H1 (cell line): Measurements from ENCODE around the gene TRIM58. TPM values are rescaled to one million over a fixed set of nuclear protein-coding genes. Genes with fewer than 3 reads are reported as not detected.

Experiments used
- CTCF ChIA-PET: fragments of 300-600 bp; sonication (Branson Sonifier 250); formaldehyde crosslinking; loops from one replicate; lab custom pipeline; 2021; ENCODE audit not compliant: partially characterized antibody; lab: Charles Lee
- POLR2A ChIA-PET: fragments of 300-600 bp; sonication (Branson Sonifier 250); formaldehyde crosslinking; loops from one replicate; lab custom pipeline; 2021; ENCODE audit warnings: inconsistent platforms; ENCODE audit not compliant: partially characterized antibody; lab: Charles Lee
- DNase-seq, 2 experiments: peaks; one replicate each; pipeline versions ENCODE4 v3.0.0 to v3.0.0-alpha.2; 2010 to 2022; ENCODE audit warnings: low spot score in 2 of 2, low read depth in 1 of 2, mixed read lengths in 1 of 2
- FAIRE-seq: peaks from 2 replicates; lab custom pipeline; 2011; peaks lifted over from hg19 to GRCh38; lab: Jason Lieb, UNC
- H2AFZ ChIP-seq: 2 replicates; pipeline ENCODE4 v1.8.1; 2012; ENCODE audit warnings: low read length, inconsistent platforms
- H2AK5ac ChIP-seq: 2 replicates; pipeline ENCODE4 v1.6.1; 2013; ENCODE audit warnings: low read depth, low read length
- H2BK120ac ChIP-seq: replicated peaks from 2 replicates; pipeline ENCODE3; 2013; ENCODE audit warnings: low read depth, low read length, inconsistent platforms
- H2BK12ac ChIP-seq: 2 replicates; pipeline ENCODE4 v1.6.1; 2013; ENCODE audit warnings: low read depth, low read length
- H2BK15ac ChIP-seq: 2 replicates; pipeline ENCODE4 v1.6.1; 2013; ENCODE audit warnings: low read length
- H2BK20ac ChIP-seq: 2 replicates; pipeline ENCODE4 v1.6.1; 2013; ENCODE audit warnings: low read length
- H2BK5ac ChIP-seq: 2 replicates; pipeline ENCODE4 v1.6.1; 2013; ENCODE audit warnings: low read depth, low read length
- H3K14ac ChIP-seq: 2 replicates; pipeline ENCODE4 v1.6.1; 2013; ENCODE audit warnings: inconsistent platforms; ENCODE audit not compliant: insufficient read length
- H3K18ac ChIP-seq: 2 replicates; pipeline ENCODE4 v1.6.1; 2013; ENCODE audit warnings: low read length; ENCODE audit errors: extremely low read depth
- H3K23ac ChIP-seq: 2 replicates; pipeline ENCODE4 v1.6.1; 2013; ENCODE audit warnings: inconsistent platforms; ENCODE audit not compliant: insufficient read length
- H3K23me2 ChIP-seq: 2 replicates; pipeline ENCODE4 v1.6.1; 2013; ENCODE audit warnings: low read depth, low read length
- H3K27ac ChIP-seq: 2 replicates; pipeline ENCODE4 v1.6.1; 2011; ENCODE audit warnings: low read depth, low read length, inconsistent platforms
- H3K27me3 ChIP-seq, 4 experiments: replicated peaks in 1 of 4; 1 replicate in 1 of 4; 2 replicates in 3 of 4; pipeline versions ENCODE4 v1.6.1 to v1.8.1; 2011 to 2013; ENCODE audit warnings: low read length in 3 of 4, mild to moderate bottlenecking in 3 of 4, inconsistent platforms in 2 of 4, mixed read lengths in 2 of 4, moderate library complexity in 1 of 4; ENCODE audit not compliant: control insufficient read depth in 3 of 4, insufficient read depth in 3 of 4; ENCODE audit errors: extremely low read depth in 1 of 4
- H3K36me3 ChIP-seq, 4 experiments: 2 replicates each; pipeline versions ENCODE4 v1.6.1 to v1.8.1; 2011 to 2013; ENCODE audit warnings: mild to moderate bottlenecking in 4 of 4, low read length in 3 of 4, moderate library complexity in 2 of 4, control low read depth in 1 of 4, inconsistent platforms in 1 of 4; ENCODE audit not compliant: insufficient read depth in 4 of 4, control insufficient read depth in 2 of 4
- H3K4ac ChIP-seq: replicated peaks from 2 replicates; pipeline ENCODE3; 2013; ENCODE audit warnings: low read length, low read depth, mixed read lengths, inconsistent platforms; ENCODE audit not compliant: insufficient read length
- H3K4me1 ChIP-seq, 4 experiments: replicated peaks in 1 of 4; 1 replicate in 1 of 4; 2 replicates in 3 of 4; pipeline versions ENCODE4 v1.6.1 to v1.8.1; 2011 to 2013; ENCODE audit warnings: low read length in 3 of 4, inconsistent platforms in 2 of 4, mixed read lengths in 1 of 4; ENCODE audit not compliant: insufficient read depth in 4 of 4, control insufficient read depth in 3 of 4
- H3K4me2 ChIP-seq, 2 experiments: 2 replicates each; pipeline versions ENCODE4 v1.6.1 to v1.8.1; 2011 to 2013; ENCODE audit warnings: low read depth in 2 of 2, low read length in 2 of 2, control low read depth in 1 of 2, inconsistent platforms in 1 of 2, mild to moderate bottlenecking in 1 of 2; ENCODE audit not compliant: insufficient read depth in 1 of 2
- H3K4me3 ChIP-seq, 4 experiments: fragments of 200-600, 300-600 bp in 1 of 4; sonication (generic), shearing (Covaris generic), sonication (Bioruptor Twin) in 1 of 4; 2 replicates each; pipeline versions ENCODE4 v1.5.1 to v1.8.1; 2011 to 2016; ENCODE audit warnings: low read length in 4 of 4, low read depth in 3 of 4, control low read depth in 2 of 4, inconsistent platforms in 2 of 4, mild to moderate bottlenecking in 2 of 4, mixed read lengths in 1 of 4, moderate library complexity in 1 of 4; ENCODE audit not compliant: insufficient read depth in 2 of 4; ENCODE audit errors: extremely low read depth in 1 of 4
- H3K56ac ChIP-seq: replicated peaks from 2 replicates; pipeline ENCODE3; 2013; ENCODE audit warnings: low read depth, mild to moderate bottlenecking, mixed read lengths, low read length, inconsistent platforms; ENCODE audit not compliant: insufficient read length
- H3K79me1 ChIP-seq: 2 replicates; pipeline ENCODE4 v1.6.1; 2013; ENCODE audit warnings: low read depth, low read length, control low read depth
- H3K79me2 ChIP-seq, 2 experiments: 2 replicates each; pipeline versions ENCODE4 v1.6.1 to v1.8.1; 2012 to 2013; ENCODE audit warnings: low read length in 2 of 2, mild to moderate bottlenecking in 2 of 2, inconsistent platforms in 1 of 2; ENCODE audit not compliant: insufficient read depth in 2 of 2, control insufficient read depth in 1 of 2
- H3K9ac ChIP-seq, 4 experiments: replicated peaks in 1 of 4; 1 replicate in 1 of 4; 2 replicates in 3 of 4; pipeline versions ENCODE4 v1.6.1 to v1.8.1; 2011 to 2013; ENCODE audit warnings: low read depth in 3 of 4, low read length in 3 of 4, control low read depth in 2 of 4, mild to moderate bottlenecking in 2 of 4, moderate library complexity in 2 of 4, inconsistent platforms in 1 of 4; ENCODE audit errors: extremely low read depth in 1 of 4
- H3K9me3 ChIP-seq, 2 experiments: 2 replicates each; pipeline versions ENCODE4 v1.6.1 to v1.8.1; 2012 to 2013; ENCODE audit warnings: mild to moderate bottlenecking in 2 of 2, moderate library complexity in 2 of 2, control low read depth in 1 of 2, inconsistent platforms in 1 of 2, low read depth in 1 of 2, low read length in 1 of 2, mixed read lengths in 1 of 2; ENCODE audit not compliant: insufficient read depth in 2 of 2
- H4K20me1 ChIP-seq, 2 experiments: replicated peaks in 1 of 2; 2 replicates each; pipeline versions ENCODE3 to v1.8.1; 2011 to 2013; ENCODE audit warnings: inconsistent platforms in 2 of 2, low read length in 2 of 2, mild to moderate bottlenecking in 1 of 2; ENCODE audit not compliant: insufficient read depth in 2 of 2, control insufficient read depth in 1 of 2
- H4K5ac ChIP-seq: 2 replicates; pipeline ENCODE4 v1.6.1; 2013; ENCODE audit warnings: low read length, low read depth, mixed read lengths, inconsistent platforms; ENCODE audit not compliant: insufficient read length
- H4K8ac ChIP-seq: 2 replicates; pipeline ENCODE4 v1.8.0; 2013; ENCODE audit warnings: mild to moderate bottlenecking, moderate library complexity, low read length, inconsistent platforms; ENCODE audit not compliant: insufficient read depth; ENCODE audit errors: extremely low read depth
- H4K91ac ChIP-seq: replicated peaks from 2 replicates; pipeline ENCODE3; 2013; ENCODE audit warnings: low read length, mixed read lengths, inconsistent platforms; ENCODE audit not compliant: insufficient read length
- CBX8 ChIP-seq: fragments of 300-800, 300-1000 bp; sonication (generic); IDR thresholded peaks from 2 replicates; pipeline ENCODE4 v1.7.1; 2016; ENCODE audit warnings: low read depth, low read length, borderline replicate concordance
- CEBPB ChIP-seq: IDR thresholded peaks from 2 replicates; pipeline ENCODE4 v1.6.1; 2012; ENCODE audit warnings: low read depth, low read length
- FOSL1 ChIP-seq: IDR thresholded peaks from 2 replicates; pipeline ENCODE4 v1.6.1; 2011; ENCODE audit warnings: mild to moderate bottlenecking, low read depth, low read length, moderate library complexity; ENCODE audit not compliant: insufficient read depth
- HDAC2 ChIP-seq, 2 experiments: fragments of 300-600 bp in 1 of 2; sonication (generic) in 1 of 2; IDR thresholded peaks; 2 replicates each; pipeline ENCODE4 v1.6.1; 2011 to 2012; ENCODE audit warnings: low read depth in 2 of 2, low read length in 2 of 2, mild to moderate bottlenecking in 2 of 2, moderate library complexity in 2 of 2, borderline replicate concordance in 1 of 2, inconsistent platforms in 1 of 2
- MAFK ChIP-seq: IDR thresholded peaks from 2 replicates; pipeline ENCODE4 v1.6.1; 2012; ENCODE audit warnings: low read depth, mild to moderate bottlenecking, improper control_type of control experiment, low read length
- POLR2A ChIP-seq, 2 experiments: IDR thresholded peaks; 1 replicate in 1 of 2; 2 replicates in 1 of 2; pipeline ENCODE4 v1.6.1; 2011; ENCODE audit warnings: low read depth in 2 of 2, low read length in 2 of 2, mild to moderate bottlenecking in 2 of 2; ENCODE audit errors: control extremely low read depth in 1 of 2
- POU5F1 ChIP-seq: IDR thresholded peaks from 2 replicates; pipeline ENCODE4 v1.6.1; 2011; ENCODE audit warnings: low read depth, mild to moderate bottlenecking, low read length, moderate library complexity
- RBBP5 ChIP-seq: IDR thresholded peaks from 2 replicates; pipeline ENCODE4 v1.7.1; 2012; ENCODE audit warnings: low read depth, mild to moderate bottlenecking, inconsistent platforms, low read length, moderate library complexity, borderline replicate concordance
- RNF2 ChIP-seq: fragments of 200-900, 300-1000 bp; sonication (generic); IDR thresholded peaks from 2 replicates; pipeline ENCODE4 v1.7.1; 2016; ENCODE audit warnings: borderline replicate concordance, low read depth, mild to moderate bottlenecking, antibody characterized with exemption, low read length; ENCODE audit not compliant: poor library complexity, severe bottlenecking; ENCODE audit errors: missing control alignments
- SP2 ChIP-seq: IDR thresholded peaks from 2 replicates; pipeline ENCODE4 v1.6.1; 2012; ENCODE audit warnings: mild to moderate bottlenecking, low read length, inconsistent platforms
- SP4 ChIP-seq: IDR thresholded peaks from 2 replicates; pipeline ENCODE4 v1.6.1; 2012; ENCODE audit warnings: low read length, inconsistent platforms
- WGBS, 2 experiments: shearing (Covaris generic) in 1 of 2; methylation state at CpG; one replicate each; pipeline versions ENCODE4 v1.1.6 to v1.1.7; 2013 to 2015; ENCODE audit warnings: low lambda C conversion rate in 2 of 2, mixed read lengths in 2 of 2, inconsistent platforms in 1 of 2, low coverage in 1 of 2, missing lambda C conversion rate in 1 of 2; ENCODE audit not compliant: insufficient replicate concordance in 2 of 2, insufficient coverage in 1 of 2, insufficient read length in 1 of 2; ENCODE audit errors: extremely low coverage in 1 of 2, missing lambda C conversion rate in 1 of 2; 5-methylcytosine and 5-hydroxymethylcytosine counted together
- polyA plus RNA-seq, 7 experiments: library from polyadenylated mRNA; depleted of rRNA in 3 of 7; stranded (reverse) in 5 of 7; unstranded in 2 of 7; fragments of >200 nt in 5 of 7; fragments of 200-250 nt in 2 of 7; gene quantifications; 1 replicate in 5 of 7; 2 replicates in 1 of 7; 4 replicates in 1 of 7; pipeline versions ENCODE4 v1.2.1 to v1.2.3, GENCODE V29; 2011 to 2013; ENCODE audit warnings: missing spikeins in 2 of 7, mixed read lengths in 2 of 7
- total RNA-seq: library from RNA; stranded (reverse); fragmentation: NEBNext Ultra II Directional; extraction: Animal tissue kit (Norgen Biotek cat#: 25700); gene quantifications from 2 replicates; pipeline ENCODE4 v1.2.1, GENCODE V29; 2021
- TF ChIP-seq, protein P1 (sequence below): IDR thresholded peaks from 2 replicates; pipeline ENCODE4 v1.6.1; 2012; ENCODE audit warnings: low read length, inconsistent platforms

The TRIM58 gene
- total and polyA plus RNA-seq, 2 of the 8 experiments (the other 6 are each of a cell fraction or from before 2014, with no cell fraction given) = 2.8 TPM; not detected in 1

DNA sequence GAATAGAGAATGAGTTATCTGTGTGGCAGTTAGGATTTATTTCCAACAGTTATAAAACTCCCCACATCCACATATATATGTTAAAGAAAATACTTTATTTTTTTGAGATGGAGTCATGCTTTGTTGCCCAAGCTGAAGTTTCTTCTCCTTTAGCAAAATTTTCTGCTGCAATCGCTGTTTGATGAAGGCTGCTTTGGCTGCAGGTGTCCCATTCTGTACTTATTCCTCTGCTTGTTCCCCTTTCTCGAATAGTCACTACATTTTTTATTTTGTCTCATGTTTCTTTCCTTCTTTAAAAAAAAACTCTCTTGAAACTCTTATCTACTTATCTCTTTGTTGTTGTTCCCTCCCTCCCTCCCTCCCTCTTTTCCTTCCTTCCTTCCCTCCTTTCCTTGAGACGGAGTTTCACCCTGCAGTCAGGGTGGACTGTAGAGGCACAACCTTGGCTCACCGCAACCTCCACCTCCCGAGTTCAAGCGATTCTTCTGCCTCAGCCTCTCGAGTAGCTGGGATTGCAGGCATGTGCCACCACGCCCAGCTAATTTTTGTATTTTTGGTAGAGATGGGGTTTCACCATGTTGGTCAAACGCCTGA is 49.0 kb downstream of the TRIM58 start:
- H2BK20ac ChIP-seq = no peak overlapping the region
- no peak overlapping the region for H4K91ac ChIP-seq
- H4K20me1 ChIP-seq = no peaks in the 10 kb centered on the region
- DNase-seq (no peak), FAIRE-seq (no peak)
- peak overlapping the region; percentile 54 for H2BK120ac ChIP-seq
- no peak overlapping the region for H3K18ac ChIP-seq
- no peak overlapping the region for H3K9ac ChIP-seq
- H3K36me3 ChIP-seq = no peaks in the 10 kb centered on the region
- no peaks in the 10 kb centered on the region for H3K79me2 ChIP-seq
- no peak overlapping the region for H3K23ac ChIP-seq
- no peak overlapping the region for H3K14ac ChIP-seq
- CTCF ChIA-PET = no interaction called here
- H3K4ac ChIP-seq = no peak overlapping the region
- H4K8ac ChIP-seq = no peak overlapping the region
- no peaks in the 10 kb centered on the region for H3K79me1 ChIP-seq
- no peak overlapping the region for H3K27ac ChIP-seq
- H3K9me3 ChIP-seq = peaks cover 29 to 58% of the 10 kb centered on the region in 2 experiments
- WGBS, 2 experiments = 76% methylated on average over 4 of the region's 9 CpGs; no CpG with 5 or more reads in 1 of the 2 experiments
- no peak overlapping the region for H4K5ac ChIP-seq
- no peak overlapping the region for H3K4me3 ChIP-seq
- H3K4me2 ChIP-seq = no peak overlapping the region
- POLR2A ChIA-PET = no interaction called here
- no peak overlapping the region for H2BK12ac ChIP-seq
- no peak overlapping the region for H2AFZ ChIP-seq
- H3K23me2 ChIP-seq = no peaks in the 10 kb centered on the region
- H2BK5ac ChIP-seq = no peak overlapping the region
- no peaks in the 10 kb centered on the region; a peak in 1 of 7 replicates for H3K4me1 ChIP-seq
- H3K27me3 ChIP-seq = no peaks in the 10 kb centered on the region
- H2AK5ac ChIP-seq = no peak overlapping the region
- H2BK15ac ChIP-seq = no peak overlapping the region
- no peak overlapping the region for H3K56ac ChIP-seq
- TF ChIP-seq RBBP5 (no peak), RNF2 (no peak), FOSL1 (no peak), POLR2A (IDR thresholded peaks at IDR 0.05; ENCODE audit: control extremely low read depth in 1 of 2, low read depth in 2 of 2, low read length in 2 of 2) (no peak), SP2 (no peak), CBX8 (no peak), POU5F1 (no peak), SP4 (no peak), HDAC2 (IDR thresholded peaks at IDR 0.05; ENCODE audit: borderline replicate concordance in 1 of 2, low read depth in 2 of 2, low read length in 2 of 2) (no peak), CEBPB (no peak), MAFK (no peak)
- TF ChIP-seq, protein P1, sequence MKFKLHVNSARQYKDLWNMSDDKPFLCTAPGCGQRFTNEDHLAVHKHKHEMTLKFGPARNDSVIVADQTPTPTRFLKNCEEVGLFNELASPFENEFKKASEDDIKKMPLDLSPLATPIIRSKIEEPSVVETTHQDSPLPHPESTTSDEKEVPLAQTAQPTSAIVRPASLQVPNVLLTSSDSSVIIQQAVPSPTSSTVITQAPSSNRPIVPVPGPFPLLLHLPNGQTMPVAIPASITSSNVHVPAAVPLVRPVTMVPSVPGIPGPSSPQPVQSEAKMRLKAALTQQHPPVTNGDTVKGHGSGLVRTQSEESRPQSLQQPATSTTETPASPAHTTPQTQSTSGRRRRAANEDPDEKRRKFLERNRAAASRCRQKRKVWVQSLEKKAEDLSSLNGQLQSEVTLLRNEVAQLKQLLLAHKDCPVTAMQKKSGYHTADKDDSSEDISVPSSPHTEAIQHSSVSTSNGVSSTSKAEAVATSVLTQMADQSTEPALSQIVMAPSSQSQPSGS = no peak
